Measurements from ENCODE around the gene PTPN4.

PTPN4 gene

GRCh38 chr2:119808516-119809147 is 48.9 kb downstream of the PTPN4 start:
- no peak for DNase-seq (ENCODE audit: low read depth in 3 of 3)

GRCh38 chr2:119809339-119810048 is 49.8 kb downstream of the PTPN4 start:
- no peak for DNase-seq (ENCODE audit: low read depth in 3 of 3)

DNA sequence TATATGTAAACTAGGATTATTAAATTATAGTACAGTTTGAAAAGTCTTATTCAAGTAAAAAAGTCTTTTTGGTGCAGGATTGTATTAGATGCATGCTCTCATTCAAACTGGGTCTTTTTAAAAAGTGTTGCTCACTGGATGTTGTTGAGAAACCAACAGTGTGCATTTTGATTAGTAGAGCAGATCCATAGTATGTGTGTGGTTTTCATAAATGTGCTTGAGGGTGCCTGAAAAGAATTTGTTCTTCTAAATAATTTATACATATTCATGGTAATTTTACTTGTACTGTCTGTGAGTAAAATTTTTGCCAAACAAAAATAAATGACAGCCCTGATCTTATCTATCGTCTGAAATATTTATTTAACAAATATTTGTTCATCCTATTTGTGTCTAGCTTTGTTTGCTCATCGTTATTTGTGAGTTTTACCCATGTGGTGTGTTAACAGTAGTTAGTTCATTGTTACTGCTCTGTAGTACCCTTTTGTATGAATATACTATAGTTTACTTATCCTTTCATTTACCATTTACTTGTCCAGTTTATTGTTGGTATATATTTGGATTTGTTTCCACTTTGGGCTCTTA is 50.4 kb downstream of the PTPN4 start:
- no peak for DNase-seq (ENCODE audit: low read depth in 3 of 3)

- no peak for DNase-seq (ENCODE audit: low read depth in 3 of 3)
Measured at GRCh38 chr2:119814216-119814615, 54.5 kb downstream of the PTPN4 start.

DNA sequence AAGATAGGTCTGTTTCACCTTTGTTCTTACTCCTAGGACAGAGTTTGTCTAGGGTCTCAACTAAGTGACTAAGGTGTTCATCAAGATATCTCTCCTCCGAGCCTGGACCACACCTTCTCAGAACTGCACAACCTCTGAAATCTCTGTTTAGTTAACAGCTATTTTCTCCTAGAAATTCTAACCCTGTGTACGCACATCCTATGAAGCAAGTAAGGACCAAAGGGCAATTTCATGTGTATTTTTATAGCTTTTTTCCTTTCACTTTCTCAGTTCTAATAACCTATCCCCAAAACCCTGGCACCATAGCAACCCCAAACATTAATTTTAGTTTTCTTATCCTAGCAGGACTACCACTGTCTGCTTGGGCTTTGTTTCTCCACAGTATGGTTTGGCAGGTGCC is 59.1 kb downstream of the PTPN4 start:
- DNase-seq (ENCODE audit: low read depth in 3 of 3): no peak

DNA sequence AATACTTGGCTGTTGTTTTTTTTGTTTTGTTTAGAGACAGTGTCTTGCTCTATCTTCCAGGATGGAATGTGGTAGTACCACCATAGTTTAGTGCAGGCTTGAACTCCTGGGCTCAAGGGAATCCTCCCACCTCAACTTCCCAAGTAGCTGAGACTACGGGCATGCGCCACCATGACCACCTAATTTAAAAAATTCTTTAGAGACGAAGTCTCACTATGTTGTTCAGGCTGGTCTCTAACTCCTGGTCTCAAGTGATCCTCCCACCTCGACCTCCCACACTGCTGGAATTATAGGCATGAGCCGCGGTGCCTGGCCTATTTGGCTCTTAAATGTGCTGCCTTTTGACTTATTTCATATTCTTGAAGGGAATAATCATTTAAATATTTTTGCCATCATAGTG is 60.1 kb downstream of the PTPN4 start:
- DNase-seq (ENCODE audit: low read depth in 3 of 3): no peak

- no peak for DNase-seq (ENCODE audit: low read depth in 3 of 3)
Measured at GRCh38 chr2:119820275-119820674, 60.6 kb downstream of the PTPN4 start.

DNA sequence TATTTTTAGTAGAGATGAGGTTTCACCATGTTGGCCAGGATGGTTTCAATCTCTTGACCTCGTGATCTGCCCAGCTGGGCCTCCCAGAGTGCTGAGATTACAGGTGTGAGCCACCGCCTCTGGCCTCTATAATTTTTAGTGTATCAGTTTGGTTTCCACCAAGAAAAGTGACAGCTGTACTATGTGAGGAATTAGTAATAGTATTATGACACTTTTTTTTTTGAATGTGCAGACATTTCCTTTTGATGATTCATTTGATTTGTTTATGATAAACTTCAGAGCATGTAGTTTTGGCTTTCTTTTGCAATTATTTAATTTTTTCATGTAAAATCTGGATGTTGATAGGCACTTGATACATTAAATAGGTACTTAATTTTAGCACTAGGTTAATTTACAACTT is 61.5 kb downstream of the PTPN4 start:
- no peak for DNase-seq (ENCODE audit: low read depth in 3 of 3)

DNA sequence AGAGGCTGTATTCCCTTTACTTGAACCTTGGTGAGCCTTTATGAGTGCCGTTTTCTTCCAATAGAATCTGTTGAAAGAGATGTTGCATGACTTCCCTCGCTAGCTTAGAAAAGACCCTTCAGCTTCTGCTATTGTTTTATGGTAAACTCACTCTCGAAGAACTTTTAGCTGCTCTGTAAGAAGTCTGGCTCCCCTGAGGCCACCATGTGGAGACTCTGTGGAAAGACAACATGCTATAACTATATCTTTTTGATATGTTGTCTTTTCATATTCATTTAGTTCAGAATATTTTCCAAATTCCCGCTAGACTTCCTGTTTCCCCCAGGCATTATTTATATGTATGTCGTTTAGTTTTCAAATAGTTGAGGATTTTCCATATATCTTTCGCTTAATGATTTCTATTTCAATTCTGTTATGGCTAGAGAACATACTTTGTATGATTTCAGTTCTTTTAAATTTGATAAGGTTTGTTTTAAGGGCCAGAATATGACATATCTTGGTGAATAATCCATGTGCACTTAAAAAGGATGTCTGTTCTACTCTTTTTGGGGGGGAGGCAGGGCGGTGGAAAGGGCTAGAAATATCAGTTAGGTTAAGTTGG is 64.1 kb downstream of the PTPN4 start:
- peak in 1 of 3 experiments; percentile 11 for DNase-seq (ENCODE audit: low read depth in 3 of 3)

GRCh38 chr2:119826370-119826961 is 66.7 kb downstream of the PTPN4 start:
- DNase-seq (ENCODE audit: low read depth in 3 of 3): peak in 1 of 3 experiments; percentile 19

DNA sequence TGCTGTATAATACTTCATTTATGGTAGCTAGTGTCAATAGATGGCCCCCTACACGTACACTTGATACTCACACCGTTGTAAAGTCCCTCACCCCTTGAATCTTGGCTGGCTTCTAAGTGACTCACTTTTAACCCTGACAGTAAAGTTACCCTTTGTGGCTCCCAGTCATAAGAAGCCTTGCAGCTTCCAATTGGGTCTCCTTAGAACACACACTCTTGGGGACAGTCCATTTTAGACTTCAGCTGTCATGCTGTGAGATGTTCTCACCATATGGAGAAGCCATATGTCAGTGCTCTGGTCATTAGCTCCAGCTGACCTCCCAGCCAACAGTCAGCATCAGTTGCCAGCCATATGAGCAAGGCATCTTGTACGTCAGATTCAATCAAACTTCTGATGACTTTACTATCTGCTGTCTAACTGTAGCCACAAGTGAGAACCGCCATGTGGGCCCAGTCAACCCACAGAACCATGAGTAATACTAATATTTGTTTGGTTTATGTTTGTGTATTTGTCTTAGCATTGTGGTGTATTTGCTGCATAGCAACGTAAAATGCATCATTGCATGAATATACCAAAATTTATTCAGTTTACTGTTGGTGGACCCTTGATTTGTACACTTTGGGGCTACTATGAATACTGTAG is 68.3 kb downstream of the PTPN4 start:
- no peak for DNase-seq (ENCODE audit: low read depth in 3 of 3)

- DNase-seq (ENCODE audit: low read depth in 3 of 3): no peak
Measured at GRCh38 chr2:119836455-119837142, 76.9 kb downstream of the PTPN4 start.

DNA sequence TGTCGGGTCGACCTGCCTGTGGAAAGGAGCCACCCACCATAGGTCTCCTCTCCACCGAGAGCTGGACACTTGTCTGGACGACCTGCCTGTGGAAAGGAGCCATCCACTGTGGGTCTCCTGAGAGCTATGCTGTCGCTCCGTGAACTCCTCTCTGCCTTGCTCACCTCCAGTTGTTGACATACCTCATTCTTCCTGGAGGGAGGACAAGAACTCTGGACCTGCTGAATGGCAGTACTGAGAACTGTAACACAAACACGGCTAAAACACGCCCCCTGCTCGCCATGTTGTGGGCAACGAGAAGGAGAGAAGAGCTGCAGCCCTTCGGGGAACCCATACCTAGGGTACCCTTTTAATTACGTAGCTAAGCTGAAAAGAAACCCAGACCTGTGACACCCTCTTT is 77.6 kb downstream of the PTPN4 start:
- DNase-seq (ENCODE audit: low read depth in 3 of 3): no peak

DNA sequence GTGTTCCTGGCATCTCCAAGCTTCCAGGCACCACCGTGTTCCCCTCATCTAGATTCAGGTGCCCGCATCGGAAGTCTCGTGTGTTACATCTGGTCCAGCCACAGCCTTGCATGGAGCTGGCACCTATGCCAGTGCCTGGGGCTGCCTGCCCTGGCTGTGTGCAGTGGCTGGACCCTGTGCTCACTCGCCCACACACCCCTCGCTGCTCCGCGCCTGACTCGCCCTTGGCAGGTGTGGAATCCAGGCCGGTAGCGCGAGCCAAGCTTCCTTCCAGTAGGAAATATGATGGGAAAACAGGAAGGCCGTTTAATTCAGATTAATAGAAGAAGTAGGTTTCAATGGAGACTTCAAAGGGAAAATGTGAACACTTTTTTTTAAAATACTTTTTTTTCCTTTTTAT is 78.0 kb downstream of the PTPN4 start:
- no peak for DNase-seq (ENCODE audit: low read depth in 3 of 3)

GRCh38 chr2:119838179-119838578 is 78.5 kb downstream of the PTPN4 start:
- DNase-seq (ENCODE audit: low read depth in 3 of 3): no peak

DNA sequence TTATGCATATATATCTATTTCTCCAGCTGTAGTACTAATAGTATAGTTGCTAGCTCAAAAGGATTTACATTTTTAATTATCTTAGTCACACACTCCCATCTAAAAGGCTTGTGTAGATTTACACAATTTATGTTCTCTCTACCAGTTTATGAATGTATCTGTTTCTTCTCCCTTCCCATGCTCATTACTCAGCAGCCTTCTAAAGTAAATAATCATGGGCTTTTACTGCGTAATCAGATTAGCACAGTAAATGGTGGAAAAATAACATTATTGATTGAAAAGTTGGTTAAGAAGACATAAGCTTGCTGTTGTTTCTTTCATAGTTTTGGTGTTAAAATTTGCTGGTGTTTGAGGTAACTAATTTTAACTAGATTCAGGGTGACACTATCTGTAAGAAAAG is 81.8 kb downstream of the PTPN4 start:
- DNase-seq (ENCODE audit: low read depth in 3 of 3): no peak

- DNase-seq (ENCODE audit: low read depth in 3 of 3): no peak
Measured at GRCh38 chr2:119846021-119846420, 86.3 kb downstream of the PTPN4 start.

- no peak for DNase-seq (ENCODE audit: low read depth in 3 of 3)
Measured at GRCh38 chr2:119849838-119850565, 90.3 kb downstream of the PTPN4 start.

DNA sequence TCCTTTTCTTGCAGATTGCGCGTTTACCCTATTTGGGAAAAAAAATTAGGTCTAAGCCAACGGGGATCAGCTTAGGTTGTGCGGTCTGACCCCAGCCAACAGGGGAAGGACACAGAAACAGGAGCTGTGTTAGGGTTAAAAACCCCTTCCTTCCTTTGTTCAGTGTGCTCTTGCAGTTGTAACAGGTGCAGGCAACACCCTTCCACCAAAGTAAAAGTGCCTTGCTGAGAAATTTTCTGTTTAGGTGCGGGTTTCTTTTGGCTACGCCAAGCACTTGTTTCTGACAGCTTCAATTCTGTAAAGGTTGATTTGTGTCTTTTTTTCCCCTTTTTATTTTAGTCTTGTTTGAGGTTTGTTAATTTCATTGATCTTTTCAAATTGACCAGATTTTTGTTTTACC is 92.5 kb downstream of the PTPN4 start:
- no peak for DNase-seq (ENCODE audit: low read depth in 3 of 3)

DNA sequence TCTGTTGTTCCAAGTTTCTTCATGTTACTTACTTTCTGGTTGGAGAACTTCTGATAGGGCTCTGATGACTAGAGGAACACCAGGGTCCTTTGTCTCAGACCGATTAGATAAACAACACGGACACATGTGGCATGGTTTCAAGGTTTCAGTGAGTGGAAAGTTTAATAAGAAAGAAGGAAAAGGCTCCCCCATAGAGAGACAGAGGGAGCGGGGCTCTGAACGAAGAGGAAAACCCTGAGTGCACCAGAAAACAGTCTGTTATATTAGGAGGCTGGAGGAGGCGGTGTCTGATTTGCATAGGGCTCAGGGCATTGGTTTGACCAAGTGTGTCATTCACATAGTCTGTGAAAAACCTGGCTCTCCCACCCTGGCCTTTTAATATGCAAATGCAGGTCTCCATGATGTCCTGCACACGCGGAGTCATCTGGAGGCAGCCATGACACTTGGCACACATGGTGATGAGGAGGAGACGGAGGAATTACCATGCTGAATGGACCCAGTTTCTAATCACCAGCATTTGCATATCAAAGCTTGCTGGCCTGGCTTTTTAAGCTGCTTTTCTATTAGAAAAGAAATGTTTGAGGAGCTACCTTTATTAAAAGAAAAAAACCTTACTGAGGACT is 94.2 kb downstream of the PTPN4 start:
- no peak for DNase-seq (ENCODE audit: low read depth in 3 of 3)

Measured in stimulated activated CD4-positive, alpha-beta T cell treated with anti-CD3 and anti-CD28 coated beads, TNF-alpha, amount 100 ng/mL, for 24 hours (primary cell).